Kidney (tissue), 14 donors: ENCODE results near the gene SPAG6. TPM values are rescaled to one million over a fixed set of nuclear protein-coding genes. Genes with fewer than 3 reads are reported as not detected.

Source experiments
- DNase-seq, 5 donors: peaks; one replicate each; pipeline ENCODE4 v3.0.0-alpha.2; 2013 to 2020
- FAIRE-seq: peaks from 2 replicates; lab custom pipeline; 2012; peaks lifted over from hg19 to GRCh38; lab: Jason Lieb, UNC
- H3K27ac ChIP-seq, 2 donors: one replicate each; pipeline ENCODE4 v1.7.0; 2013; ENCODE audit warnings: low read depth in 2 of 2, low read length in 2 of 2, inconsistent platforms in 1 of 2
- H3K27me3 ChIP-seq: one replicate; pipeline ENCODE4 v1.7.1; 2013; ENCODE audit warnings: low read length, inconsistent platforms; ENCODE audit not compliant: control insufficient read depth, insufficient read depth
- H3K36me3 ChIP-seq, 3 donors: one replicate each; pipeline versions ENCODE4 v1.7.0 to v1.7.1; 2013; ENCODE audit warnings: low read length in 3 of 3, control low read depth in 1 of 3, inconsistent platforms in 1 of 3; ENCODE audit not compliant: insufficient read depth in 3 of 3, control insufficient read depth in 2 of 3
- H3K4me1 ChIP-seq, 3 donors: one replicate each; pipeline versions ENCODE4 v1.7.0 to v1.7.1; 2013; ENCODE audit warnings: low read length in 3 of 3, inconsistent platforms in 1 of 3, low read depth in 1 of 3; ENCODE audit not compliant: control insufficient read depth in 2 of 3, insufficient read depth in 2 of 3
- H3K4me3 ChIP-seq, 3 donors: one replicate each; pipeline versions ENCODE4 v1.7.0 to v1.8.1; 2013; ENCODE audit warnings: low read length in 3 of 3, control low read depth in 1 of 3, inconsistent platforms in 1 of 3
- H3K9ac ChIP-seq, 3 donors: one replicate each; pipeline versions ENCODE4 v1.7.0 to v1.7.1; 2013; ENCODE audit warnings: low read length in 3 of 3, control low read depth in 1 of 3, inconsistent platforms in 1 of 3
- H3K9me3 ChIP-seq, 3 donors: one replicate each; pipeline versions ENCODE4 v1.7.0 to v1.7.1; 2013; ENCODE audit warnings: low read length in 3 of 3, control low read depth in 1 of 3, inconsistent platforms in 1 of 3; ENCODE audit not compliant: control insufficient read depth in 2 of 3, insufficient read depth in 1 of 3
- CTCF ChIP-seq: IDR thresholded peaks from 3 replicates; pipeline ENCODE4 v1.5.1; 2012; ENCODE audit warnings: mild to moderate bottlenecking, moderate library complexity, borderline replicate concordance; ENCODE audit not compliant: insufficient read depth; ENCODE audit errors: extremely low read depth
- intact Hi-C: fragments of 100-400 bp; cut with DNase I; formaldehyde crosslinking; loops from one replicate; pipeline ENCODE4 v1.11.1; 2022
- polyA plus RNA-seq: library from polyadenylated mRNA; stranded (reverse); fragments of 350-450 nt; fragmentation: Illumina TruSeq; extraction: RNeasy Lipid Tissue Mini Kit (QIAGEN cat#74804); gene quantifications from one replicate; pipeline ENCODE4 v1.2.3, GENCODE V29; 2014; ENCODE audit warnings: low read depth, low replicate concordance; ENCODE audit not compliant: insufficient read depth
- total RNA-seq: library from RNA; stranded (reverse); fragmentation: NEBNext Ultra II Directional; extraction: Animal tissue kit (Norgen Biotek cat#: 25700); gene quantifications from one replicate; pipeline ENCODE4 v1.2.1, GENCODE V29; 2021
- donor health status: control.
- donor health status: control.
- donor health status: control.
- donor health status: control.
- donor health status: control.
- donor health status: DM: yes; HTN: yes; CAD: no.
- donor health status: Normal renal cell carcinoma (clear cell type).

The SPAG6 gene
- total and polyA plus RNA-seq, 2 donors from 2014 or later = 0.30 to 8.4 TPM

- Histone ChIP-seq H3K9me3 (no peaks in the 10 kb centered on the region), H3K36me3 (no peaks in the 10 kb centered on the region), H3K27ac (no peak overlapping the region), H3K4me3 (peak overlapping the region; percentile 74 to 81 (median 79)), H3K27me3 (peaks cover 7% of the 10 kb centered on the region), H3K9ac (peak overlapping the region; percentile 51 to 68 (median 61)), H3K4me1 (peaks cover 2 to 12% (median 5%) of the 10 kb centered on the region in 3 donors)
- FAIRE-seq (no peak), DNase-seq (peak in 1 of 5 donors; percentile 14)
- no peak for TF ChIP-seq CTCF
- intact Hi-C loops = no loop called here
These were observed 22.6 kb upstream of the SPAG6 start for GRCh38 chr10:22322641-22323160.

- H3K4me1 ChIP-seq = peaks cover 2 to 12% (median 5%) of the 10 kb centered on the region in 3 donors
- H3K27me3 ChIP-seq = peaks cover 7% of the 10 kb centered on the region
- no peaks in the 10 kb centered on the region for H3K36me3 ChIP-seq
- no peaks in the 10 kb centered on the region for H3K9me3 ChIP-seq
- TF ChIP-seq CTCF = no peak
- FAIRE-seq (no peak), DNase-seq (peak in 1 of 5 donors; percentile 8)
- H3K4me3 ChIP-seq = peak overlapping the region in 1 of 3 donors; percentile 14
- intact Hi-C loops = no loop called here
- H3K9ac ChIP-seq = no peak overlapping the region
- no peak overlapping the region for H3K27ac ChIP-seq
These were observed 21.6 kb upstream of the SPAG6 start for GRCh38 chr10:22323538-22324305.

GRCh38 chr10:22324413-22324812, 20.9 kb upstream of the SPAG6 start:
- Histone ChIP-seq H3K27me3 (peaks cover 7% of the 10 kb centered on the region), H3K4me3 (peak overlapping the region; percentile 56 to 69 (median 66)), H3K4me1 (peaks cover 2 to 12% (median 5%) of the 10 kb centered on the region in 3 donors), H3K9me3 (no peaks in the 10 kb centered on the region), H3K27ac (no peak overlapping the region), H3K9ac (peak overlapping the region in 1 of 3 donors; percentile 59), H3K36me3 (peaks cover 4 to 6% (median 5%) of the 10 kb centered on the region in 3 donors)
- peak in 2 of 5 donors; percentile 10 to 21 for DNase-seq
- TF ChIP-seq CTCF = no peak
- FAIRE-seq = no peak
- intact Hi-C loops = no loop called here
